ENCODE data around the gene ORM1.

The ORM1 gene

GRCh38 chr9:114344188-114344566, 21.3 kb downstream of the ORM1 start:
- DNase-seq (ENCODE audit: low spot score): no peak

- no peak for DNase-seq (ENCODE audit: low spot score)
Measured at GRCh38 chr9:114344692-114345091, 21.8 kb downstream of the ORM1 start.

GRCh38 chr9:114345493-114346065, 22.7 kb downstream of the ORM1 start:
- no peak for DNase-seq (ENCODE audit: low spot score)

GRCh38 chr9:114346146-114346545, 23.2 kb downstream of the ORM1 start:
- no peak for DNase-seq (ENCODE audit: low spot score)

GRCh38 chr9:114347675-114348074, 24.8 kb downstream of the ORM1 start:
- DNase-seq (ENCODE audit: low spot score): no peak

GRCh38 chr9:114348261-114348905, 25.5 kb downstream of the ORM1 start:
- DNase-seq (ENCODE audit: low spot score): no peak

- peak; percentile 94 for DNase-seq (ENCODE audit: low spot score)
Measured at GRCh38 chr9:114348906-114349482, 26.1 kb downstream of the ORM1 start.

- DNase-seq (ENCODE audit: low spot score): no peak
Measured at GRCh38 chr9:114349713-114350480, 27.0 kb downstream of the ORM1 start.

GRCh38 chr9:114350636-114351401, 27.9 kb downstream of the ORM1 start:
- no peak for DNase-seq (ENCODE audit: low spot score)

- DNase-seq (ENCODE audit: low spot score): no peak
Measured at GRCh38 chr9:114351932-114352331, 29.0 kb downstream of the ORM1 start.

GRCh38 chr9:114355821-114356220, 32.9 kb downstream of the ORM1 start:
- DNase-seq (ENCODE audit: low spot score): no peak

GRCh38 chr9:114356792-114357191, 33.9 kb downstream of the ORM1 start:
- DNase-seq (ENCODE audit: low spot score): no peak

GRCh38 chr9:114357360-114357759, 34.5 kb downstream of the ORM1 start:
- no peak for DNase-seq (ENCODE audit: low spot score)

- DNase-seq (ENCODE audit: low spot score): no peak
Measured at GRCh38 chr9:114357911-114358328, 35.0 kb downstream of the ORM1 start.

- no peak for DNase-seq (ENCODE audit: low spot score)
Measured at GRCh38 chr9:114359801-114360200, 36.9 kb downstream of the ORM1 start.

GRCh38 chr9:114361542-114361941, 38.6 kb downstream of the ORM1 start:
- DNase-seq (ENCODE audit: low spot score): no peak

GRCh38 chr9:114362394-114362793, 39.5 kb downstream of the ORM1 start:
- no peak for DNase-seq (ENCODE audit: low spot score)

GRCh38 chr9:114363424-114363823, 40.5 kb downstream of the ORM1 start:
- DNase-seq (ENCODE audit: low spot score): no peak

GRCh38 chr9:114364134-114365041, 41.5 kb downstream of the ORM1 start:
- DNase-seq (ENCODE audit: low spot score): peak; percentile 49

GRCh38 chr9:114365194-114365593, 42.3 kb downstream of the ORM1 start:
- no peak for DNase-seq (ENCODE audit: low spot score)

All from NAMALWA (cell line).